ENCODE results near the gene SETBP1.

- TF ChIP-seq CTCF (IDR thresholded peaks at IDR 0.05): no peak
- TF ChIP-seq POLR2A (IDR thresholded peaks at IDR 0.05): no peak
Measured at GRCh38 chr18:44786257-44786656, 105.6 kb downstream of the SETBP1 start.
